Neural progenitor cell (in vitro differentiated cells): Measurements from ENCODE around the gene LRRN3. TPM values are rescaled to one million over a fixed set of nuclear protein-coding genes. Genes with fewer than 3 reads are reported as not detected.

ENCODE experiments used
- DNase-seq: peaks from one replicate; pipeline ENCODE4 v3.0.0-alpha.2; 2016; ENCODE audit warnings: low spot score
- H2AFZ ChIP-seq: fragments of 200-600 bp; sonication (generic); replicated peaks from 2 replicates; pipeline ENCODE4 v1.6.1; 2016; ENCODE audit warnings: antibody characterized with exemption
- H3F3A ChIP-seq: fragments of 200-600 bp; sonication (generic); 2 replicates; pipeline ENCODE4 v1.6.1; 2016; ENCODE audit warnings: antibody characterized with exemption, low read depth
- H3K27ac ChIP-seq: fragments of 200-600 bp; sonication (generic); 2 replicates; pipeline ENCODE4 v1.5.1; 2016; ENCODE audit warnings: mild to moderate bottlenecking
- H3K27me3 ChIP-seq: fragments of 200-600 bp; sonication (generic); 2 replicates; pipeline ENCODE4 v1.6.1; 2016; ENCODE audit warnings: mild to moderate bottlenecking, moderate library complexity
- H3K36me3 ChIP-seq: fragments of 200-600 bp; sonication (generic); 2 replicates; pipeline ENCODE4 v1.5.1; 2016
- H3K4me1 ChIP-seq: fragments of 200-600 bp; sonication (generic); 2 replicates; pipeline ENCODE4 v1.6.1; 2016; ENCODE audit warnings: mixed run types
- H3K4me2 ChIP-seq: fragments of 200-600 bp; sonication (generic); 2 replicates; pipeline ENCODE4 v1.6.1; 2016
- H3K4me3 ChIP-seq: fragments of 200-600 bp; sonication (generic); 2 replicates; pipeline ENCODE4 v1.5.1; 2016
- H3K79me2 ChIP-seq: fragments of 200-600 bp; sonication (generic); 2 replicates; pipeline ENCODE4 v1.6.1; 2016; ENCODE audit warnings: low read depth
- H3K9ac ChIP-seq: fragments of 200-600 bp; sonication (generic); 2 replicates; pipeline ENCODE4 v1.6.1; 2016
- H3K9me3 ChIP-seq: fragments of 200-600 bp; sonication (generic); 2 replicates; pipeline ENCODE4 v1.5.1; 2016; ENCODE audit warnings: low read depth
- H4K20me1 ChIP-seq: fragments of 200-600 bp; sonication (generic); 2 replicates; pipeline ENCODE4 v1.6.1; 2016; ENCODE audit warnings: low read depth
- H3K27ac Mint-ChIP-seq: 3 replicates; pipeline ENCODE4 v1.8.0; 2021; ENCODE audit warnings: mixed read lengths
- H3K27me3 Mint-ChIP-seq: 2 replicates; pipeline ENCODE4 v1.8.0; 2022; ENCODE audit warnings: low read depth, mild to moderate bottlenecking, inconsistent platforms, moderate library complexity, mixed read lengths; ENCODE audit not compliant: insufficient read depth
- H3K36me3 Mint-ChIP-seq: 3 replicates; pipeline ENCODE4 v1.8.0; 2021; ENCODE audit warnings: mixed read lengths
- H3K4me1 Mint-ChIP-seq: 3 replicates; pipeline ENCODE4 v1.8.0; 2021; ENCODE audit warnings: mixed read lengths
- H3K4me3 Mint-ChIP-seq: 3 replicates; pipeline ENCODE4 v1.8.0; 2021; ENCODE audit warnings: mild to moderate bottlenecking, moderate library complexity, mixed read lengths
- H3K9me3 Mint-ChIP-seq: 3 replicates; pipeline ENCODE4 v1.8.0; 2020; ENCODE audit warnings: mixed read lengths
- CTCF ChIP-seq: fragments of 200-600 bp; sonication (generic); IDR thresholded peaks from 2 replicates; pipeline ENCODE4 v1.5.1; 2017; ENCODE audit warnings: antibody characterized with exemption, mild to moderate bottlenecking
- EZH2 ChIP-seq: fragments of 200-600 bp; sonication (generic); IDR thresholded peaks from 2 replicates; pipeline ENCODE4 v1.6.1; 2017; ENCODE audit warnings: antibody characterized with exemption, mild to moderate bottlenecking, moderate library complexity
- EZH2phosphoT487 ChIP-seq: fragments of 200-600 bp; sonication (generic); IDR thresholded peaks from 2 replicates; pipeline ENCODE4 v1.6.1; 2017; ENCODE audit warnings: antibody characterized with exemption
- total RNA-seq: library from RNA; depleted of rRNA; stranded (reverse); fragments of >200 nt; gene quantifications from 2 replicates; pipeline ENCODE4 v1.2.3, GENCODE V29; 2015; ENCODE audit warnings: low replicate concordance

The LRRN3 gene
- total RNA-seq, 1 donor from 2014 or later = 2.4 TPM

DNA sequence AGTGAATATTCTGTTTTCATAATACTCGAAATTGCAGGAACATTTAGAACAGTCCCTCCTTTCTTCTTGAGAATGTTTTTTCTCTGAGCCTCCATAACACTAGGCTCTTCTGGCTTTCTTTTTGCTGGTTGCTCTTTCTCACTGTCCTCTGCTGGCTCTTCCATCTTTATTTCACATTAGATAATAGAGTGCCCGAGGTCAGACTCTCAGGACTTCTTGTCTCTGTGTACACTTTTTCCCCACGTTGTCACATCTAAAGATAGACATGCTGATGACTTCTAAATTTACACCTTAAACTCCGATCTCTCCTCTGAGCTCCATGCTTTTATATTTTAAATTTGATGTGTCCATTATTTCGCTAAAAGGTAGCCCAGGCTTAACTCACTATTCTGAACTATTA, 15.4 kb upstream of the LRRN3 start:
- no peak overlapping the region for H3K27ac Mint-ChIP-seq

DNA sequence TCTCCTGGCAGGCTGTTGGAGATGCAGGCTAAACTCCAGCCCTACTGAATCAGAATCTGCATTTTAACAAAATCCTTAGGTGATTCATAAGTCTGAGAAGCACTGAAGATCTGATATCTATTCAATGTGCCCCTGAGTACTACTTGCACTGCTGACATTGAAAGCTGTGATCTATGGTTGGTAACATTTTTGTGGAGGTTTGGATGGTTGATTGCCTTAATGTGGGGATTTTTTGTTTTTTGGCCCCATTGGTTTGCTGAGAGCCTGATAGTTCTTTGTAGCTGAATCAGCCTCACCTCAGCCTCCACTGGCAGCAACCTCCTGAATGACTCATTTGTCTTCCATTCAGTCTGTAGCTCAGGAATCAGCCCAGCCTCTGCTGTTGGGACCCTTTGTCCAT, 14.7 kb upstream of the LRRN3 start:
- no peak for TF ChIP-seq EZH2
- TF ChIP-seq EZH2phosphoT487 = no peak
- TF ChIP-seq CTCF = no peak
- Histone ChIP-seq H2AFZ (no peak overlapping the region), H3K4me1 (peaks cover 5% of the 10 kb centered on the region), H3K9ac (no peak overlapping the region), H3K4me2 (no peak overlapping the region), H3K79me2 (no peaks in the 10 kb centered on the region), H3K4me3 (no peak overlapping the region), H3K9me3 (no peaks in the 10 kb centered on the region), H3K27me3 (no peaks in the 10 kb centered on the region), H3K36me3 (no peaks in the 10 kb centered on the region), H3F3A (no peaks in the 10 kb centered on the region), H4K20me1 (no peaks in the 10 kb centered on the region), H3K27ac (no peak overlapping the region)
- no peaks in the 10 kb centered on the region for H3K9me3 Mint-ChIP-seq
- H3K4me1 Mint-ChIP-seq = peaks cover 19% of the 10 kb centered on the region
- no peaks in the 10 kb centered on the region for H3K27me3 Mint-ChIP-seq
- H3K27ac Mint-ChIP-seq = no peak overlapping the region
- DNase-seq = no peak
- peaks cover 2% of the 10 kb centered on the region for H3K36me3 Mint-ChIP-seq
- no peak overlapping the region for H3K4me3 Mint-ChIP-seq

More for the DNA sequence above, 15.4 kb upstream of the LRRN3 start:
- Mint-ChIP-seq H3K36me3 (peaks cover 2% of the 10 kb centered on the region), H3K4me3 (no peak overlapping the region), H3K9me3 (no peaks in the 10 kb centered on the region), H3K4me1 (peaks cover 19% of the 10 kb centered on the region), H3K27me3 (no peaks in the 10 kb centered on the region)
- Histone ChIP-seq H3K4me2 (no peak overlapping the region), H3K4me3 (no peak overlapping the region), H3K79me2 (no peaks in the 10 kb centered on the region), H2AFZ (no peak overlapping the region), H4K20me1 (no peaks in the 10 kb centered on the region), H3K9me3 (no peaks in the 10 kb centered on the region), H3K4me1 (peaks cover 5% of the 10 kb centered on the region), H3K27ac (no peak overlapping the region), H3K36me3 (no peaks in the 10 kb centered on the region), H3K27me3 (no peaks in the 10 kb centered on the region), H3K9ac (no peak overlapping the region), H3F3A (no peaks in the 10 kb centered on the region)
- DNase-seq = no peak
- TF ChIP-seq EZH2 = no peak
- TF ChIP-seq CTCF = no peak
- TF ChIP-seq EZH2phosphoT487 = no peak

DNA sequence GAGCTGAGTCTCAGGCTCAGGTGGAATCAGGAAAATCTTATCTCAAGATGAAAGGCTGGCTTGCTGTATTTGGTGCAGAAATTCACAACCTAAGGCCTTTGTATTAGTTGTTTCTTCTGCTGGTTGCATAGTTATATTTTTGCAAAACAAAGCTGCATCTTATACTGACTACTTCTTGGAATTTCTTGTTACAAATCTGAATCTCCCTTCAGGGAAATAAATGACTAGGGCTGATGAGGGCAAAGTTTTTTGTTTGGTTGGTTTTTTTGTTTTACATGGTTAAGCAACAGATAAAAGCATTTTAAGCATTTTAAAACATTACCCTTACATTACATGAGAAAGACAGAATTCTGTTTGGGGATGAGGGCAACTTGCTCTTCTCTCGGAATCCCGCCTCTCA, 13.9 kb upstream of the LRRN3 start:
- Histone ChIP-seq H4K20me1 (no peaks in the 10 kb centered on the region), H3K79me2 (no peaks in the 10 kb centered on the region), H2AFZ (no peak overlapping the region), H3K4me2 (no peak overlapping the region), H3F3A (no peaks in the 10 kb centered on the region), H3K27me3 (no peaks in the 10 kb centered on the region), H3K36me3 (no peaks in the 10 kb centered on the region), H3K4me1 (peaks cover 9% of the 10 kb centered on the region), H3K4me3 (no peak overlapping the region), H3K27ac (no peak overlapping the region), H3K9me3 (no peaks in the 10 kb centered on the region), H3K9ac (no peak overlapping the region)
- Mint-ChIP-seq H3K27ac (no peak overlapping the region), H3K4me1 (peaks cover 24% of the 10 kb centered on the region), H3K36me3 (peaks cover 2% of the 10 kb centered on the region), H3K27me3 (no peaks in the 10 kb centered on the region), H3K9me3 (no peaks in the 10 kb centered on the region), H3K4me3 (no peak overlapping the region)
- TF ChIP-seq EZH2 = no peak
- no peak for TF ChIP-seq EZH2phosphoT487
- DNase-seq = no peak

DNA sequence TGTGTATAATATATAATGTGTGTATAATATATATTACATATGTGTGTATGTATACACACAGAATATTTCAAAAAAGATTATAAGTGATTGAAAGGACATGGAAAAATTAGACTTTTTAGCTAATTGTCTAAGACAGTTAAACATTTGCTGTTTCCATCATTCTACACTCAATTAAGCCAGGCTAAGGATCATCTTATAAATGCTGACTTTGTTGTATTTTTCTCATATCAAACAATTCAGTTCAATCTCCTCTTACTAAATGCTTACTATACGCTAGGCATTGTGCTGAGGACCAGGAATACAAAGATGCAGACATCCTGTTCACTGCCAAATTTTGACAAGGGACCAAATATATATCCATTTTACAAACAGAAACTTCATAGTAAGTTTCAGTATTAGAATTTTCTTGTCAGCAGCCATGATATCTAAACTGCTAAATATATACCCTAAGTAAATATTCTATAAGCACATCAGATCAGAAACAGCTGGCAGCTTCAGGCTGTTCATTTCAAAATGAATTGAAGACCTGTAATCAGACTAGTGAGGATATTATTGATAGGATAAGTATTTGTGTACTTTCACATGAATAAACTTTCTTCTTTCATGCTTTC, 10.3 kb upstream of the LRRN3 start:
- H3K36me3 ChIP-seq = no peaks in the 10 kb centered on the region
- H3K4me2 ChIP-seq = no peak overlapping the region
- H3K4me3 ChIP-seq = no peak overlapping the region
- H3K27ac Mint-ChIP-seq = no peak overlapping the region
- no peaks in the 10 kb centered on the region for H3K27me3 Mint-ChIP-seq
- peaks cover 11% of the 10 kb centered on the region for H3K4me1 ChIP-seq
- H2AFZ ChIP-seq = no peak overlapping the region
- no peaks in the 10 kb centered on the region for H3K79me2 ChIP-seq
- H3K27me3 ChIP-seq = no peaks in the 10 kb centered on the region
- no peaks in the 10 kb centered on the region for H3K9me3 ChIP-seq
- H3K27ac ChIP-seq = no peak overlapping the region
- no peak for DNase-seq
- no peak overlapping the region for H3K9ac ChIP-seq
- no peaks in the 10 kb centered on the region for H3F3A ChIP-seq
- H3K4me3 Mint-ChIP-seq = no peak overlapping the region
- no peaks in the 10 kb centered on the region for H4K20me1 ChIP-seq
- H3K9me3 Mint-ChIP-seq = no peaks in the 10 kb centered on the region
- TF ChIP-seq EZH2phosphoT487 = no peak
- TF ChIP-seq EZH2 = no peak
- no peak for TF ChIP-seq CTCF
- H3K36me3 Mint-ChIP-seq = no peaks in the 10 kb centered on the region
- H3K4me1 Mint-ChIP-seq = peaks cover 19% of the 10 kb centered on the region
